Measurements from ENCODE around the gene RTP3.
A peak's percentile ranks its signal among the peaks of the same experiment; 100 is the strongest.
"Not testable (repeated sequence)": the region's sequence is repeated elsewhere in the genome, so short reads cannot be mapped to it uniquely, and the experiment has no call there.

Gene RTP3

DNA sequence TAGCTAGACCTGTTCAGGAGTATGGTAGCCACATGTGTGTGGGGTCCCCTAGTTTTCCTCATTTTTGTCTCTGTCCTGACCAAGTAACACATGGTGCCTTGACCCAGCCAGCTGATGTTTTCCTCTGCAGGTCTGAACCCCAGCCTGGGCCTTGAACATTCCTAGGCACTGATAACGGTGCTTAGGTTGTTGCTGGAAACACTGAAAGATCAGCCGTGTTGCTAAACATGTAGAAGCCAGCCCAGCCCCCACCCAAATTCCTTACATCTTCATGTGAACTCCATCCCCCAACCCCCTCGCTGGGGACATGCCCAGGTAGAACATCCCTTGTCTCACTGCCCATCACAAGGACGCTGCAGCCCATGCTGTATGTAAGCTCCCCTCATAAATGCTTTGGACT lies 18.7 kb downstream of the RTP3 start:
- H3K4me3 ChIP-seq (ENCODE audit: control insufficient read depth, low read depth, low read length), result no peak overlapping the region
- DNase-seq (ENCODE audit: low read depth), result no peak
- TF ChIP-seq CTCF (conservative IDR thresholded peaks at IDR 0.05; ENCODE audit: control insufficient read depth, insufficient read depth, low read depth, low read length), result no peak

DNA sequence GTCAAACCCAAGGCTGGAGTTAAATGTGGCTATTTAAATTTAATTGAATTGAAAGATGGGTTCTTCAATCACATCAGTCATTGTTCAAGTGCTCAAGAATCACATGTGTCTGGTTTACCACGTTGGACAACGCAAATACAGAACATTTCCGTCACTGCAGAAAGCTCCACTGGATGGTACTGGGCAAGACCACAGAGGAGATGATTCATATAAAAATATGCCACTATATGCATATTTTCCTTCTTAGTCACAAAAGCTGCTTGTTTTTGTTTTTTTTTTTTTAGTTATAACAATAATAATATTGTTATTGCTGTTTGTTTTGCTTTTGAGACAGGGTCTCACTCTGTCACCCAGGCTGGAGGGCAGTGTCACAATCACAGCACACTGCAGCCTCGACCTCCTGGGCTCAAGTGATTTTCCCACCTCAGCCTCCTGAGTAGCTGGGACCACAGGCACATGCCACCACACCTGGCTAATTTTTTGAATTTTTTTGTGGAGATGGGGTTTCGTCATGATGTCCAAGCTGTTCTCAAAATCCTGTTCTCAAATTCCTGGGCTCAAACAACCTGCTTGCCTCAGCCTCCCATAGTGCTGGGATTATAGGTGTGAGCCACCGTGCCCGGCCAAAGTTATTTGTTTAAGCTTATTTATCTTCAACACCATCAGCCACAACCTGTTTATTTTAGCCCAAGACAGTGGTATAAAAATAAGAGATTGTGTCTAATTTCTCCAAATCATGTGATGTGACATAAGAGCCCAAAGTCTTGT lies 19.4 kb downstream of the RTP3 start:
- TF ChIP-seq CTCF (conservative IDR thresholded peaks at IDR 0.05; ENCODE audit: control insufficient read depth, insufficient read depth, low read depth, low read length), result no peak
- DNase-seq (ENCODE audit: low read depth), result peak; percentile 66
- H3K4me3 ChIP-seq (ENCODE audit: control insufficient read depth, low read depth, low read length), result no peak overlapping the region

DNA sequence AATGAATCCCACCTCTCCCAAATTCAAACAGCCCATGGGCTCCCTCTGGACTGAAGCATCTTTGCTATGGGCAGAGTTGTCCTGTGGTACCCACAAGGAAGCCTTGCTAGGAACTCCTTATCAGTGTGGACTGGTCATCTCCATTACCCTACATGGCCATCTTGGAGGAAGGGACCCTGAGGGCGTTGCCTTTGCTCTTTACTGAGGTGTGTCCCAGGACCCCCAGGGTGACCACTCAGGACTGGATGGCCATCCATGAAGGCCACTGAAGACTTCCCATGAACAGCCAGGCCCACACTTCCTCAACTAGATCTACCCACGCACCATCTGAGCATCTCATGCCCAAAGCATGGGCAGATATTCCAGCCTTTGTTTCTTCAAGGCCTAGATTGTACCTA lies 20.0 kb downstream of the RTP3 start:
- DNase-seq (ENCODE audit: low read depth), result no peak
- TF ChIP-seq CTCF (conservative IDR thresholded peaks at IDR 0.05; ENCODE audit: control insufficient read depth, insufficient read depth, low read depth, low read length), result no peak

GRCh38 chr3:46519952-46520351 lies 22.2 kb downstream of the RTP3 start:
- no peak for DNase-seq (ENCODE audit: low read depth)
- TF ChIP-seq CTCF (conservative IDR thresholded peaks at IDR 0.05; ENCODE audit: control insufficient read depth, insufficient read depth, low read depth, low read length), result no peak

More for the DNA sequence above, 20.0 kb downstream of the RTP3 start:
- H3K4me3 ChIP-seq (ENCODE audit: control insufficient read depth, low read depth, low read length), result no peak overlapping the region

DNA sequence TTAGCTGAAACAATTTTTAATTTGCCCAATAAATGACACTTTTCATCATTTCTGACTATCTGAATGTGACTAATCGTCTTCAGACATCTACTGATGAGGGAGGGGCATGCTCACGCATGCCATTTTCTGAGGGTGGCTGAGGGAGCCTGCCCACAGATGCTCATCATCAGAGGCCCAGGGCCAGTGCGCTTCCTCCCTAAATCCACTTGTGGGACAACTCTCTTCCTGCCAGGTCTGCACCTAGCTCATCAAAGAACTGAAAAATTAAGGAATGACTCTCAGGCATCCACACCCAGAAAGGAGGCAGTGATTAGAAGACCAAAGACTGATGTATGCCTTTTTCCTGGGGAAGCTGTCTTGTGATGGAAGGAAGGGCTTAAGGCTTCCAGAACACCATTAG lies 22.8 kb downstream of the RTP3 start:
- no peak overlapping the region for H3K4me3 ChIP-seq (ENCODE audit: control insufficient read depth, low read depth, low read length)
- no peak for TF ChIP-seq CTCF (conservative IDR thresholded peaks at IDR 0.05; ENCODE audit: control insufficient read depth, insufficient read depth, low read depth, low read length)
- DNase-seq (ENCODE audit: low read depth), result no peak

More at GRCh38 chr3:46519952-46520351, 22.2 kb downstream of the RTP3 start:
- no peak overlapping the region for H3K4me3 ChIP-seq (ENCODE audit: control insufficient read depth, low read depth, low read length)

DNA sequence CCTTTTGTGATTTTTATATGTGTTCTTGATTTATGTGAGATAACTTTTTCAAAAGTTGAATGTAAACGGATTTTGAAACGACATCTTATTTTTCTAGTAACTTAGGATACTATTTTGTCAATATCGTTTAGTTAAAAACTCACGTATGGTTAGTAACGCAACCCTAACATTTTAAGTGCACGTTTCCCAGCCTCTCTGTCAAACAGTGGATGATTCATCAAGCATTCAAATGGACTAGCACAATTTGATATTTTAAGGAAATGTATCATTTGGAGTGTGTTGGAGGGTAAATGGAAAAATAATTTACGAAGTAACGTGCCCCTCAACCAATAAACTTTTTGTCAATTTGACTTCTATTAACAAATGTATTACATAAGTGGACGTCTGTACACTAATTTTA lies 23.3 kb downstream of the RTP3 start:
- no peak for TF ChIP-seq CTCF (conservative IDR thresholded peaks at IDR 0.05; ENCODE audit: control insufficient read depth, insufficient read depth, low read depth, low read length)
- no peak for DNase-seq (ENCODE audit: low read depth)
- no peak overlapping the region for H3K4me3 ChIP-seq (ENCODE audit: control insufficient read depth, low read depth, low read length)

GRCh38 chr3:46522201-46522600 lies 24.4 kb downstream of the RTP3 start:
- not testable (repeated sequence) for DNase-seq (ENCODE audit: low read depth); H3K4me3 ChIP-seq (ENCODE audit: control insufficient read depth, low read depth, low read length)
